BLaER1 (cell line): ENCODE results near the gene BIRC2.

Source experiments
- H3K27ac ChIP-seq: shearing (Covaris generic); formaldehyde crosslinking; 2 replicates; pipeline ENCODE4 v1.8.1; 2022
- H3K27me3 ChIP-seq: shearing (Covaris generic); formaldehyde crosslinking; 2 replicates; pipeline ENCODE4 v1.8.1; 2022
- H3K36me3 ChIP-seq: shearing (Covaris generic); formaldehyde crosslinking; 2 replicates; pipeline ENCODE4 v1.8.1; 2022
- H3K4me1 ChIP-seq: shearing (Covaris generic); formaldehyde crosslinking; 2 replicates; pipeline ENCODE4 v1.8.1; 2022
- H3K4me2 ChIP-seq: shearing (Covaris generic); formaldehyde crosslinking; 2 replicates; pipeline ENCODE4 v1.8.1; 2022
- H3K4me3 ChIP-seq: shearing (Covaris generic); formaldehyde crosslinking; 2 replicates; pipeline ENCODE4 v1.8.1; 2022
- H3K9ac ChIP-seq: shearing (Covaris generic); formaldehyde crosslinking; 2 replicates; pipeline ENCODE4 v1.8.1; 2022
- H3K9me3 ChIP-seq: shearing (Covaris generic); formaldehyde crosslinking; 2 replicates; pipeline ENCODE4 v1.8.1; 2022
- H4K20me1 ChIP-seq: shearing (Covaris generic); formaldehyde crosslinking; 2 replicates; pipeline ENCODE4 v1.8.1; 2022
- Cebpa-rat ChIP-seq: shearing (Covaris generic); IDR thresholded peaks from 2 replicates; pipeline ENCODE4 v1.8.1; 2022

The BIRC2 gene

DNA sequence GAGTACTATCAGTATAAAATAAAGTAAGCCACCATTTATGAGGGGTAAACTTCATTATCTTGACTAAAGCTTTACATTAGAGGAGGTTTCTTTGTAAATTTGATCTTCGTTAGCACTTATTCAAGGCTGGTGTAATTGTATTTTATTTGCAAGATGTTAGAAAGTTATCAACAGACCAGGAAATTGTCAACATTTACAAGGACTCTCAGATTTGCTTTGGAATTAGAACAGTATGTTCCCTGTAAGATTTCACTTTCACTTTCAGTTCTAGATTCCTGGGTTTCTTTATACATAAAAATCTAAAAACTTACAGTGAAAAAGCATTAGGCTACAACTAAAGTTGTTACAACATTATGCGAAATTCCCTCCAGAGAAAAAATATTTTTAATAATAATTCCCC, 34.3 kb upstream of the BIRC2 start:
- Histone ChIP-seq H3K27me3 (no peaks in the 10 kb centered on the region), H3K36me3 (no peaks in the 10 kb centered on the region), H3K9ac (no peak overlapping the region), H3K4me2 (peak overlapping the region; percentile 58), H3K4me3 (no peak overlapping the region), H3K4me1 (peaks cover 25% of the 10 kb centered on the region), H3K27ac (no peak overlapping the region), H4K20me1 (no peaks in the 10 kb centered on the region), H3K9me3 (peaks cover 4% of the 10 kb centered on the region; the same call in 1 of the 2 replicates)
- no peak for TF ChIP-seq Cebpa-rat

DNA sequence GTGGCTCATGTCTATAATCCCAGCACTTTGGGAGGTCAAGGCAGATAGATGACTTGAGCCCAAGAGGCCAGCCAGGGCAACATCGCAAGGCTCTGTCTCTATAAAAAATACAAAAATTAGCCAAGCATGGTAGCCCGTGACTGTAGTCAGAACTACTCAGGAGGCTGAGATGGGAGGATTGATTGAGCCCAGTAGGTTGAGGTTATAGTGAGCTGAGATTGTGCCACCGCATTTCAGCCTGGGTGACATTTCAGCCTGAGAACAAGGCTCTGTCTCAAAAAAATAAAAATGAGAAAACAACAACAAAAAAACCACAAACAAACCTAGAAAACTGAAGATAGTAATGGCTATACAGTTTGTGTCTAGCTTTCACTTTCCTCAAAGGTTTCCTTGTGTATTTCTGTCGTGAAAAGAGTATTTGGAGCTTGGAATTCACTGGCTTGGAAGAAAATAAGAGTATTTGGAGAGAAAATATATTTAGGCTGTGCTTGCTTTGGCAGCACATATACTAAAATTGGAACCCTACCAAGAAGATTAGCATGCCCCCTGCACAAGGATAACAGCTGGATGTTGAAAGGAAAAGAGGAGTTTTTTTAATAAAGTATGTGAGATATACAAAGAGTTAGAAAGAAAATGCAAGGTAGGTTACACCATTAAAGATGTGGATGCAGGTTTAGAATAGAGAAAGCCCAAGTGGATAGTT, 33.6 kb upstream of the BIRC2 start:
- TF ChIP-seq Cebpa-rat: no peak
- H3K4me3 ChIP-seq: no peak overlapping the region
- H3K36me3 ChIP-seq: no peaks in the 10 kb centered on the region
- peak overlapping the region; percentile 58 for H3K4me2 ChIP-seq
- H3K27me3 ChIP-seq: no peaks in the 10 kb centered on the region
- no peak overlapping the region for H3K9ac ChIP-seq
- H3K4me1 ChIP-seq: peaks cover 33% of the 10 kb centered on the region
- H4K20me1 ChIP-seq: no peaks in the 10 kb centered on the region
- peaks cover 4% of the 10 kb centered on the region; the same call in 1 of the 2 replicates for H3K9me3 ChIP-seq
- no peak overlapping the region for H3K27ac ChIP-seq

- no peak for TF ChIP-seq Cebpa-rat
- no peaks in the 10 kb centered on the region for H3K36me3 ChIP-seq
- no peaks in the 10 kb centered on the region for H3K27me3 ChIP-seq
- H3K4me2 ChIP-seq: no peak overlapping the region
- H4K20me1 ChIP-seq: no peaks in the 10 kb centered on the region
- H3K9me3 ChIP-seq: peaks cover 4% of the 10 kb centered on the region; the same call in 1 of the 2 replicates
- H3K4me3 ChIP-seq: no peak overlapping the region
- peaks cover 34% of the 10 kb centered on the region for H3K4me1 ChIP-seq
- H3K9ac ChIP-seq: no peak overlapping the region
- no peak overlapping the region for H3K27ac ChIP-seq
These were observed 32.2 kb upstream of the BIRC2 start for GRCh38 chr11:102314784-102315183.

- H3K4me3 ChIP-seq: no peak overlapping the region
- no peak for TF ChIP-seq Cebpa-rat
- no peaks in the 10 kb centered on the region for H4K20me1 ChIP-seq
- H3K27ac ChIP-seq: no peak overlapping the region
- H3K36me3 ChIP-seq: no peaks in the 10 kb centered on the region
- H3K9ac ChIP-seq: no peak overlapping the region
- no peaks in the 10 kb centered on the region for H3K27me3 ChIP-seq
- peak overlapping the region; percentile 92 for H3K4me2 ChIP-seq
- peaks cover 34% of the 10 kb centered on the region for H3K4me1 ChIP-seq
- no peaks in the 10 kb centered on the region for H3K9me3 ChIP-seq
These were observed 30.6 kb upstream of the BIRC2 start for GRCh38 chr11:102316346-102316904.

- TF ChIP-seq Cebpa-rat: no peak
- H3K9ac ChIP-seq: peak within 1 kb of the TSS; percentile 39; the same call in 1 of the 2 replicates
- H3K4me3 ChIP-seq: peak within 1 kb of the TSS; percentile 66
- H3K4me1 ChIP-seq: peaks cover 37% of the 10 kb centered on the region
- H4K20me1 ChIP-seq: no peaks in the 10 kb centered on the region
- no peaks in the 10 kb centered on the region for H3K9me3 ChIP-seq
- H3K4me2 ChIP-seq: peak within 1 kb of the TSS; percentile 92
- no peaks in the 10 kb centered on the region for H3K27me3 ChIP-seq
- H3K36me3 ChIP-seq: no peaks in the 10 kb centered on the region
- no peak within 1 kb of the TSS for H3K27ac ChIP-seq
These were observed 29.8 kb upstream of the BIRC2 start, which contains the start of gene BIRC3 for GRCh38 chr11:102317099-102317767. TSS of gene BIRC3 (plus strand) at chr11:102317484. CDS start at chr11:102324510, 7,026 bp downstream.

DNA sequence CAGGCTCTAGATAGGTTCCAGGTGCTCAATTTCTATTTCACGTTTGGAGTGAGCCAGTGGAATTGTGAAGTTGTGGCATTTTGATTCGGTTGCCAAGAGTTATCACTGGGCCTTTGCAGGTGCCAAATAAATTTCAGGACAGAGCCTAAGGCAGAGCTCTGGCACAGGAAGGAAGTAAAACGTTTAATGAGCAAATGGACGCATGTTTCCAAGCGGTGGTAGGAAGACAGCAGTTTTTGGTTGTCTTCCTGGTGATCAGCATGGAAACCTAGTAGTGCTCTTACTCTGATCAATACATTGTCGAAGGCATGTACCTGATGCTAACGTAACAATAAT, 29.3 kb upstream of the BIRC2 start:
- H3K4me2 ChIP-seq: peak overlapping the region; percentile 92
- no peaks in the 10 kb centered on the region for H3K9me3 ChIP-seq
- peak overlapping the region; percentile 66 for H3K4me3 ChIP-seq
- peak overlapping the region; percentile 39; the same call in 1 of the 2 replicates for H3K9ac ChIP-seq
- H4K20me1 ChIP-seq: no peaks in the 10 kb centered on the region
- no peak overlapping the region for H3K27ac ChIP-seq
- no peaks in the 10 kb centered on the region for H3K36me3 ChIP-seq
- no peak for TF ChIP-seq Cebpa-rat
- H3K27me3 ChIP-seq: no peaks in the 10 kb centered on the region
- peaks cover 40% of the 10 kb centered on the region for H3K4me1 ChIP-seq

GRCh38 chr11:102318469-102318868, 28.5 kb upstream of the BIRC2 start:
- Histone ChIP-seq H3K4me1 (peaks cover 34% of the 10 kb centered on the region), H3K4me2 (peak overlapping the region; percentile 92; the same call in 1 of the 2 replicates)
- no peak for TF ChIP-seq Cebpa-rat

GRCh38 chr11:102319544-102319943, 27.5 kb upstream of the BIRC2 start:
- H3K9ac ChIP-seq: no peak overlapping the region
- H3K27ac ChIP-seq: no peak overlapping the region

More at GRCh38 chr11:102318469-102318868, 28.5 kb upstream of the BIRC2 start:
- Histone ChIP-seq H3K36me3 (no peaks in the 10 kb centered on the region), H3K9ac (no peak overlapping the region), H3K27ac (no peak overlapping the region), H3K27me3 (no peaks in the 10 kb centered on the region), H3K4me3 (no peak overlapping the region), H3K9me3 (no peaks in the 10 kb centered on the region), H4K20me1 (no peaks in the 10 kb centered on the region)

DNA sequence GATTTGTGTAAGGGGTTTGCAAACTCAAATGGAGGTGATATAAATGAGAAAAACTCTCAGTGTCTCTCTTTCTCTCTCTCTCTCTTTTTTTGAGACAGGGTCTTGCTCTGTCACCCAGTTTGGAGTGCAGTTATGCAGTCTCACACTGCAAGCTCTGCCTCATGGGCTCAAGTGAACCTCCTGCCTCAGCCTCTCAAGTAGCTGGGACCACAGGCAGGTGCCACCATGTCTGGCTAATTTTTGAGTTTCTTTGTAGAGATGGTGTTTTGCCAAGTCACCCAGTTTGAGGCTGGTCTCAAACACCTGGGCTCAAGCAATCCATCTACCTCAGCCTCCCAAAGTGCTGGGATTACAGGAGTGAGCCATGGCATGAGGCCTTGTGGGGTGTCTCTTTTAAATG, 26.8 kb upstream of the BIRC2 start:
- no peak overlapping the region for H3K27ac ChIP-seq
- H3K4me2 ChIP-seq: no peak overlapping the region
- no peaks in the 10 kb centered on the region for H3K36me3 ChIP-seq
- no peaks in the 10 kb centered on the region for H3K9me3 ChIP-seq
- no peak overlapping the region for H3K9ac ChIP-seq
- no peak overlapping the region for H3K4me3 ChIP-seq
- no peak for TF ChIP-seq Cebpa-rat
- no peaks in the 10 kb centered on the region for H3K27me3 ChIP-seq
- no peaks in the 10 kb centered on the region for H4K20me1 ChIP-seq
- H3K4me1 ChIP-seq: peaks cover 31% of the 10 kb centered on the region

More at GRCh38 chr11:102319544-102319943, 27.5 kb upstream of the BIRC2 start:
- no peaks in the 10 kb centered on the region for H3K27me3 ChIP-seq
- TF ChIP-seq Cebpa-rat: no peak
- peaks cover 31% of the 10 kb centered on the region for H3K4me1 ChIP-seq
- H3K9me3 ChIP-seq: no peaks in the 10 kb centered on the region
- H4K20me1 ChIP-seq: no peaks in the 10 kb centered on the region
- no peaks in the 10 kb centered on the region for H3K36me3 ChIP-seq
- no peak overlapping the region for H3K4me2 ChIP-seq
- no peak overlapping the region for H3K4me3 ChIP-seq

DNA sequence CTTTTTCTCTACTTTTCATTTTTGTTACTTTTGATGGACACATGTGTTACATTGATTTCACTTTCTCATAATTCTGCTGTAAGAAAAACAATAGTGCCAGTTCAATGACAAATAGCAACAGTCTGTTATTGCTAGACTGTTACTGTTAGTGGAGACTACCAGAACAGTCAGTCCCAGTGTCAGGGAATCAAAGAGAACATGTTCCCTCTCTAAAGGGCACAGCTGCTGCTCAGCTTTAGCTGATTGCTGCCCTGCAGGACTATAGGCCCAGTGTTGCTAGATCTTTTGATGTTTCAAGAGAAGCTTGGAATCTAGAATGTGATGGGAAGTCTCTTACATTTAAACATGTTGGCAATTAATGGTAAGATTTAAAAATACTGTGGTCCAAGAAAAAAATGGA, 26.3 kb upstream of the BIRC2 start:
- Histone ChIP-seq H4K20me1 (no peaks in the 10 kb centered on the region), H3K9me3 (no peaks in the 10 kb centered on the region), H3K4me2 (no peak overlapping the region), H3K27me3 (no peaks in the 10 kb centered on the region), H3K27ac (no peak overlapping the region), H3K9ac (no peak overlapping the region), H3K4me1 (peaks cover 31% of the 10 kb centered on the region), H3K36me3 (no peaks in the 10 kb centered on the region), H3K4me3 (no peak overlapping the region)
- TF ChIP-seq Cebpa-rat: no peak
